Lower lobe of right lung (tissue), 2 donors: ENCODE data around the gene NUMB. TPM values are rescaled to one million over a fixed set of nuclear protein-coding genes. Genes with fewer than 3 reads are reported as not detected.

Source experiments
- ATAC-seq, 2 donors: fragments of 200-7000 bp; cut with Tn5 transposase; one replicate each; pipeline ENCODE4 v1.9.1; 2020 to 2022; ENCODE audit warnings: mild to moderate bottlenecking in 2 of 2, moderate library complexity in 2 of 2
- DNase-seq: peaks from one replicate; pipeline ENCODE4 v3.0.0-alpha.2; 2020
- H3K27ac ChIP-seq: fragments of 200-600 bp; one replicate; pipeline ENCODE4 v1.8.0; 2022
- H3K27me3 ChIP-seq: fragments of 200-600 bp; one replicate; pipeline ENCODE4 v1.8.0; 2022; ENCODE audit warnings: low read depth
- H3K36me3 ChIP-seq: fragments of 200-600 bp; one replicate; pipeline ENCODE4 v1.8.0; 2022; ENCODE audit warnings: mild to moderate bottlenecking
- H3K4me1 ChIP-seq: fragments of 200-600 bp; one replicate; pipeline ENCODE4 v1.8.0; 2022
- H3K4me3 ChIP-seq: fragments of 200-600 bp; one replicate; pipeline ENCODE4 v1.8.0; 2022; ENCODE audit warnings: mild to moderate bottlenecking
- H3K9me3 ChIP-seq: fragments of 200-600 bp; one replicate; pipeline ENCODE4 v1.8.0; 2022
- intact Hi-C: fragments of 100-400 bp; cut with DNase I; formaldehyde crosslinking; loops from one replicate; pipeline ENCODE4 v1.11.0; 2022
- total RNA-seq: library from RNA; stranded (reverse); fragmentation: NEBNext Ultra II Directional; extraction: Animal tissue kit (Norgen Biotek cat#: 25700); gene quantifications from one replicate; pipeline ENCODE4 v1.2.1, GENCODE V29; 2021
- TF ChIP-seq, protein P1 (sequence below): fragments of 200-600 bp; IDR thresholded peaks from one replicate; pipeline ENCODE4 v1.8.0; 2022; ENCODE audit warnings: antibody characterized with exemption, mild to moderate bottlenecking
- donor health status: DM: no; HTN: yes; CAD: no; lungs with severe emphysema.

The NUMB gene
- total RNA-seq, 1 donor from 2014 or later: 126 TPM

- DNase-seq: no peak
- TF ChIP-seq, protein P1, sequence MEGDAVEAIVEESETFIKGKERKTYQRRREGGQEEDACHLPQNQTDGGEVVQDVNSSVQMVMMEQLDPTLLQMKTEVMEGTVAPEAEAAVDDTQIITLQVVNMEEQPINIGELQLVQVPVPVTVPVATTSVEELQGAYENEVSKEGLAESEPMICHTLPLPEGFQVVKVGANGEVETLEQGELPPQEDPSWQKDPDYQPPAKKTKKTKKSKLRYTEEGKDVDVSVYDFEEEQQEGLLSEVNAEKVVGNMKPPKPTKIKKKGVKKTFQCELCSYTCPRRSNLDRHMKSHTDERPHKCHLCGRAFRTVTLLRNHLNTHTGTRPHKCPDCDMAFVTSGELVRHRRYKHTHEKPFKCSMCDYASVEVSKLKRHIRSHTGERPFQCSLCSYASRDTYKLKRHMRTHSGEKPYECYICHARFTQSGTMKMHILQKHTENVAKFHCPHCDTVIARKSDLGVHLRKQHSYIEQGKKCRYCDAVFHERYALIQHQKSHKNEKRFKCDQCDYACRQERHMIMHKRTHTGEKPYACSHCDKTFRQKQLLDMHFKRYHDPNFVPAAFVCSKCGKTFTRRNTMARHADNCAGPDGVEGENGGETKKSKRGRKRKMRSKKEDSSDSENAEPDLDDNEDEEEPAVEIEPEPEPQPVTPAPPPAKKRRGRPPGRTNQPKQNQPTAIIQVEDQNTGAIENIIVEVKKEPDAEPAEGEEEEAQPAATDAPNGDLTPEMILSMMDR: no peak
- H3K27ac ChIP-seq: no peak overlapping the region
These were observed 190.9 kb downstream of the NUMB start for GRCh38 chr14:73267474-73267873.

DNA sequence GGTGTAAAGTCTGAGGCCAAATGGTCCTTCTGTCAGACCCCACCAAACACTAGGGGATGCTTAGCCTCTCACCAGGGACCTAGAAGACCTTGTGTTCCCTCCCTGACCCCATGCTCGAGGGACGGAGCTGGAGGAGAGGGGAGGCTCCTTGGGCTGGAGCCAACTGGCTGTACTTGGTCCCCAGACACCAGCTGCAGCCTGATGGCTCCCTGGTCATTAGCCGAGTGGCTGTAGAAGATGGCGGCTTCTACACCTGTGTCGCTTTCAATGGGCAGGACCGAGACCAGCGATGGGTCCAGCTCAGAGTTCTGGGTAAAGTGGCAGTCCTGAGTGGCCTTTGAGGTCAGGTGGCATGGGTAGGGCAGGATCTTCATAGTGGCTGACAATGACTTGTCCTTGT lies 192.0 kb downstream of the NUMB start:
- DNase-seq (no peak), ATAC-seq (no peak)
- Histone ChIP-seq H3K4me1 (peaks cover 14% of the 10 kb centered on the region), H3K9me3 (no peaks in the 10 kb centered on the region), H3K27me3 (no peaks in the 10 kb centered on the region), H3K36me3 (no peaks in the 10 kb centered on the region), H3K4me3 (no peak overlapping the region), H3K27ac (no peak overlapping the region)
- TF ChIP-seq, protein P1: no peak
- intact Hi-C loops: no loop called here

More at GRCh38 chr14:73267474-73267873, 190.9 kb downstream of the NUMB start:
- intact Hi-C loops: no loop called here
- peaks cover 14% of the 10 kb centered on the region for H3K4me1 ChIP-seq
- no peaks in the 10 kb centered on the region for H3K9me3 ChIP-seq
- no peak for ATAC-seq
- no peaks in the 10 kb centered on the region for H3K27me3 ChIP-seq
- peaks cover 5% of the 10 kb centered on the region for H3K36me3 ChIP-seq
- H3K4me3 ChIP-seq: no peak overlapping the region

GRCh38 chr14:73265721-73266046 lies 192.7 kb downstream of the NUMB start:
- H3K27ac ChIP-seq: no peak overlapping the region
- H3K27me3 ChIP-seq: no peaks in the 10 kb centered on the region
- no peaks in the 10 kb centered on the region for H3K36me3 ChIP-seq
- H3K4me1 ChIP-seq: peaks cover 14% of the 10 kb centered on the region
- DNase-seq (no peak), ATAC-seq (no peak)
- intact Hi-C loops: no loop called here
- no peak overlapping the region for H3K4me3 ChIP-seq
- TF ChIP-seq, protein P1: no peak
- H3K9me3 ChIP-seq: no peaks in the 10 kb centered on the region

GRCh38 chr14:73264885-73265720 lies 193.2 kb downstream of the NUMB start:
- Histone ChIP-seq H3K4me1 (peaks cover 9% of the 10 kb centered on the region), H3K9me3 (no peaks in the 10 kb centered on the region), H3K27me3 (no peaks in the 10 kb centered on the region), H3K36me3 (no peaks in the 10 kb centered on the region), H3K27ac (no peak overlapping the region), H3K4me3 (no peak overlapping the region)
- TF ChIP-seq, protein P1: no peak
- intact Hi-C loops: no loop called here
- DNase-seq (no peak), ATAC-seq (no peak)

DNA sequence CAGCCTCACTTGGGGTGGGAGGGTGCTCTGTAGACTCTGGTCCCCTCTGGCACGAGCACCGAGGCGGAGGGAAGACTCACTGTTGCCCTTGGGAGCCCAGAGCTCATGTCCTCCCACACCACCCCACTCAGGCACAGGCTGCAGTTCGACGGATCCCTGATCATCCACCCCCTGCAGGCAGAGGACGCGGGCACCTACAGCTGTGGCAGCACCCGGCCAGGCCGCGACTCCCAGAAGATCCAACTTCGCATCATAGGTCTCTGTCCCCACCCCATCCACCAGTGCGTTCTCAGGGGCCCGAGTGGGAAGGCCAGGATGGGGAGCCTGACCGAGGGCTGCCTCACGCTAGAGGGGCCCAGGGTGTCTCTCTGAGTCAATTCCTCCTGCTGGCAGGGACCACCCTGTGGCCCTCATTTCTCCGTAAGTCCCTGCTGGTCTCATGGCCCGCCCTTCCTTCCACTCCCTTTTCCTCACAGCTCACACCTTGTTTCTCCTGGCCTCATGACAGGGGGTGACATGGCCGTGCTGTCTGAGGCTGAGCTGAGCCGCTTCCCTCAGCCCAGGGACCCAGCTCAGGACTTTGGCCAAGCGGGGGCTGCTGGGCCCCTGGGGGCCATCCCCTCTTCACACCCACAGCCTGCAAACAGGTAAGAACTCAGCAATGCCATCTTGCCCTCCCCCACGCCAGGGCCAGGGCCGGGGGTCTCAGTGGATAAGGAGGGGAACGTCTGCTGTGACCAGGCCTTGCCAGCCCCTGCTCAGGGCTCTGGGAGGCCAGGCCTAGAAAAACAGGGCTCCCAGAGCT lies 194.1 kb downstream of the NUMB start:
- no peaks in the 10 kb centered on the region for H3K9me3 ChIP-seq
- H3K36me3 ChIP-seq: no peaks in the 10 kb centered on the region
- TF ChIP-seq, protein P1: no peak
- intact Hi-C loops: no loop called here
- H3K27me3 ChIP-seq: no peaks in the 10 kb centered on the region
- DNase-seq (no peak), ATAC-seq (no peak)
- H3K27ac ChIP-seq: no peak overlapping the region
- peaks cover 1% of the 10 kb centered on the region for H3K4me1 ChIP-seq
- no peak overlapping the region for H3K4me3 ChIP-seq
